Stimulated activated CD4-positive, alpha-beta T cell treated with anti-CD3 and anti-CD28 coated beads, Interleukin-1b, Interleukin-23, amount 100 ng/mL, for 1 hour (primary cell): ENCODE measurements around the gene TBC1D24.
"Not testable (repeated sequence)": the region's sequence is repeated elsewhere in the genome, so short reads cannot be mapped to it uniquely, and the experiment has no call there.

ENCODE experiments used
- DNase-seq, 2 donors: peaks; one replicate each; pipeline ENCODE4 v3.0.0-alpha.2; 2020; ENCODE audit warnings: low read depth in 2 of 2

TBC1D24 gene

DNA sequence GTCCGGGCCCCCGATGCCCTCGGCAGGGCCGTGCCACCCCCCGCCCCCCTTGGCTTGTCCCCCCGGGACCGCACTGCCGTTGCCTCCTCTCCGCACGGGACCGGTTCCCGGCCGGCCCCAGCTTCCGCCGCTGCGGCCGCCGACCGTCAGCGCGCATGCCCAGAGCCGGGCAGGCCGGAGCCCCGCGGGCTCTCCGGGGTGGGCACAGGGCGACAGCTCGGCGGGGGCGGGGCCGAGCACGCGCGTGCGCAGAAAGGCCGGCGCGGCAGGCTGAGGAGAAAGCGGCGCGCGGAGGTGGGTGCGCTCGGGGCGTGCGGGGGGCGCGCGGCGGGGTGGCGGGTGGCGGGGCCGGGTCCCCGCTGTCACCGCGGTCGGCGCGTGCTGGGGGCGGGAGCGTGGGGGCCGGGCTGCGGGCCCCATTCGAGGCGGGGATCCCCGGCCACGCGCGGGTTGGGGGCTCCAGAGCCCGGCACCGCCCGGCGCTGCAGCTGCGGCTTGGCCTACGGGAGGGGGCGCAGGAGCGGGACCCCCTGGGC, at the start of gene TBC1D24:
TSS of gene TBC1D24 (plus strand) at position 251 of the 536 bp plus-strand sequence. CDS start 21,022 bp downstream, outside the sequence.
- peak; percentile 53 to 62 for DNase-seq

DNA sequence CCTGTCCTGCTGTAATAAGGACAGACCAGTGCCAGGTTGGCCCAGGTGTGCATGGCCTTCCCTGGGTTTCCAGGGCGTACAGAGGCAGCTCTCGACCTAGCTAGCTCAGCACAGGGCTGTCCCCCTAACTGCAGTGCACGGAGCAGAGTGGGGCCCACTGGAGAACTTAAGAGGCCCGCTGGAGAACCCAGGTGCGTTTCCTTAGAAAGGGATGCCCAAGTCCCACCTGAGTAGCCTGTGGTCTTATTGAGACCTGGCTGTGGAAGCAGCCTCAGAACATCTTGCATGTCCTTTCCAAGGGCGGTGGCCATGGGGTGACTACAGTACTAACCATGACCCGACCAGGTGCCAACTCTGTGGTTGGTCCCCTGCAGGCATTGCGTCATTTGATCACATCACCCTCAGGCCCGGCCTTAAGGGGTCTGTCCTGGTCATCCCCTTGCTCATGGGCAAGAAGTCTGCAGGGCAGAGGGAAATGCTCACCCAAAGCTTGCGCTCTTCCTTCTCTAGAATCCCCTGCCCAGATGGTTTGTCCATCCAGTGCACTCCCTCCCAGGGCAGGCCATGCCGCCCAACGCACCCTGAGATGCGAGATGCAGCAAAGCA, 49.0 kb upstream of the TBC1D24 start:
- no peak for DNase-seq

DNA sequence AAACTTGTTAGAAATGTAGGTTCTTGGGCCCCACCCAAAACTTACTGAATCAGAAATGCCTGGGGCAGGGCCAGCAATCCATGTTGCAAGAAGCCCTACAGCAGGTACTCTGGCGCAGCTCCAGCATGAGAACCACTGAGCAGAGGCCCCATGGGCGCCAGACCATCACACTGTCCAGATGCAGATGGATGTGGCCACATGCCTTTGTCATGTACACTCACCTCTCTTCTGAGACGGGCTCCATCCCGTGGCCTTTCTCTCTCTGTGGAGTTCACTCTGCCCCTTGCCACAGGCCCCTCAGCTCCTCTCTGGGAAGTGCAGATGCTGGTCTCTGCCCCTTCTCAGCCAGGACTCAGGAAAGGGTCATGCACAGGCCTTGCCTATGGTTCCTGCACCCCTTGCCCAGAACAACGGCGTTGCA, 48.0 kb upstream of the TBC1D24 start:
- no peak for DNase-seq

DNA sequence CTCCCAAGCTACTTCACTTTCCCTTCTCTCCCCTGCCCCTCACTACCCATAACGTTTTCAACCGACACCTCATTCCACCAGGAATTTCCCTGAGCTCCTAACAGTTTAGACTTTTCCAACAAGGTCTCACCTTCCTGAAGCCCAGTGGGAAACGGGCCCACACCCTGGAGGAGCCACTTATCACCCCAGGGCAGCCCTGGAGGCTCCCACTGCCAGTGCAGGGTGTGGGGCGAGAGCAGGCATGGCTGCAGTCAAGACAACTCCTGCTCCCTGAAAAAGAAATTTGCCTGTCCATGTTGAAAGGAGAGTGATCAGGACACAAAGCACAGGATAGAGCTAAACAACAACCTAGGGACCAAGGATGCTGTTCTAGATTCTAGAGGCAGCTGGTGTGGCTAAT, 47.4 kb upstream of the TBC1D24 start:
- no peak for DNase-seq

DNA sequence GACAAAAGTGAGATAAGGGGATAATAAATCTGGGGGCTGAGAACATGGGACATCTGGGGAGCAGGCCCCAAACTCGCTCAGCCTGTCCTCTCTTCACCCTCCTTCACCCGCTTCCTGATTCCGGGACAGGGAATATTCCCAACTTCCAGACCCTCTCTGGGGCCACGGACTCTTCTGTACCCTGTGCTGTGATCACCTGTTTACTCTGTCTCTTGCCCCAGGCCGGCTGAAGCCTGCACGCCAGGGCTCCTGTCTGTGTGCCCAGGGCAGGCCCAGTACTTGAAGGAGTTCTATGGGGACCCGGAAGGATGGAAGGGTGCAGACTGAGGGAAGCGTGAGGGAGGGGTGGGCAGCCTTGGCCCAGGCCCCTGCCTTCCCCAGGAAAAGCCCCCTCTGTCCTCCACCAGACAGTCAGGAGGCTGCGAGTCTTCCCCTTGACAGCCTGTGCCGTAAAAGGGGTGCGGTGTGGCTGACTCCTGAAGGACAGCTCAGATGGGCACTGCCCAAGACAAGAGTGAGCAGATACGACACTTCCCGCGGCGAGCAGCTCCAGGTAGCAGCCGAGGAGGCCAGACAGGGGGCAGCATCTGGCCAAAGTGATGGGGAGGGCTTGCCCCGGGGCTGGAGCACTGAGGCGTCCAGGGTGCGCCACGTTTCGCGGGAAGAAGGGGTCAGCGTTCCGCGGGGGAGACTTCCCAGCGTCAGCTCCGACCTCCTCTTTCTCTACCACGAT, 46.7 kb upstream of the TBC1D24 start:
- DNase-seq, result no peak

DNA sequence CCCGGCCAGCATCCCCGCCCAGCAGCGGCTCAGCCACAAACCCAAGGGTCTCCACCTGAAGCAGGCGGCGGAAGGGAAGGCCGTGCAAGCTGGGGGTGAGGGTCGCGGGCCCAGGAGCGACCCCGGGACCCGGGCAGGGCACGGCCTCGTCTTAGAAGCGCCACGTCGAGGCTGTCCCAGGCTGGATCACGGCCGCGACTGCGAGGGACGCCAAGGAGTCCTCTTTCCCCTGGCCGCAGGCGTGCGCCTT, 46.2 kb upstream of the TBC1D24 start:
- no peak for DNase-seq

DNA sequence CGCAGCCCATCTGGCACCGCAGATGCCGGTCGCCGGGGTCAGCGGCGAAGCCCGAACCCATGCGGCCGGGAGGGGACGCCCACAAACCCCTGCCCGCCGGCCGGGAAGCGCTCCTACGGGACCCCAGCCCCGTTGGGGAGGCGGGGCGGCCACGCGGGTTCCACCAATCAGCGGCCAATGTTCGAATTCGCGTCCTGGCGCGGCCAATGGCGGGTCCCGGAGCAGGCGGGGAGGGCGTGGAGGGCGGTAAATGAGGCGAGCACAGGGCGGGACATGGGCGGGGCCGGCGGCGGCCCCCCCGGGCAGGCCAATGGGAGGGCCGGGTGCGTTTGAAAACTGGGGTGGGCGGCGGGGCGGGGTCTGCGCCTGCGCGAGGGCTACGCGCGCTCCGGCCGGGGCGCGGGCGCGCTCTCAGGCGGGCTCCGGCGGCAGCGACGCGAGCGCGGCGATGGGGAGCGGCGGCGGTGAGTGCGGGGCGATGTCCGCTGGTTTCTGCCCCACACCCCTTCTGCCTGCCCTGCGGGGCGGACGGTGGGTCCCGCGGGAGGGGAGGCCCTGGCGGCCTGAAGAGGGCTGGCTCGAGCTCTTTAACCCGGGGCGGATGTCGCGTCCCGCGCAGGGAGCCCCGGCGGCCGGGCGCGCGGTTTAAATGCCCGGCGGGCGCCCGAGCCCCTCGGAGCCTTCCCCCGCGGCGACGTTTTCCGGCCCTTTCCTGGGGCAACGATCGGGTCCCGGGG, 45.7 kb upstream of the TBC1D24 start, which contains the start of gene CCNF:
TSS of gene CCNF (plus strand) at position 414 of the 737 bp plus-strand sequence. CDS start at position 449, 35 bp downstream.
- peak; percentile 97 to 98 for DNase-seq

DNA sequence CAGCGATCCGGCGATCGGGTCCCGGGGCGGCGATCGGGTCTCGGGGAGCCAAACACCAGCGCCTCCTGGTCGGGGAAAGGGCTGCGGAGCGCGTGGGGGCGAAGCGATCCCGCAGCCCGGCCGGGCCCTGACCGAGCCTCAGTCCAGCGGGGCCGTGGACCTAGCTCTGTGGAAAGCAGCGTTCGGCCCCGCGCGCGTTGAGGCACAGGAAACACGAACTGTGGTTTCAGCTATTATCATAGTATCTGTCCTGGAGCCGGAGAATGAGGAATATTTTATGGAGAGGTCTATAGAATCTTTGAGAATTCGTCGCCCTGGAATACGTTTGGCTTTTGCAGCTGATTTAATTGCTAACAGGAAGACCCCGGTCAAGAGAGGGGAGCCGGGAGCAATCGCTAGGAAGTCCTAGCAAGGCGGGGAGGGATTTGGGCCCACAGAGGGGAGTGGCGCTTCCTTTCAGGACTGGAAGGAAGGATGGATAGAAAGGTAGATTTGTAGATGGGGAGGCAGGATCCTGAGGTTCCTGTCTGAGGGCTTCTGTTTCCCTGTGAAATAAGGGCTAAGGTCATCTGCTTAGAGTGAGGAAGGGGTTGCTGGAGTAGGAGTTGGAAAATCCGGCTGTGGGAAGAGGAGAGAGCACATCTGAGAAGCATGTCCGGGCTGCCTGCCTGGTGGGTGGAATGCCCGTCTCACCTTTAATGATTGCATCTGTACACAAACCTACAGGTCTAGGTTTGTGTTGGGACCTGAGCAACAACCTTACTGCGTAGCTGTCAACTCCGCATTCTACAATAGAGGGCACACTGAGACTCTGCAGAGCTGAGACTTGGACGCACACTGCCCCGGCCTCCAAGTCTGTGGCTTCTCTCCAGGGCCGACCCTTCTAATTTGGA, 44.9 kb upstream of the TBC1D24 start:
- no peak for DNase-seq

DNA sequence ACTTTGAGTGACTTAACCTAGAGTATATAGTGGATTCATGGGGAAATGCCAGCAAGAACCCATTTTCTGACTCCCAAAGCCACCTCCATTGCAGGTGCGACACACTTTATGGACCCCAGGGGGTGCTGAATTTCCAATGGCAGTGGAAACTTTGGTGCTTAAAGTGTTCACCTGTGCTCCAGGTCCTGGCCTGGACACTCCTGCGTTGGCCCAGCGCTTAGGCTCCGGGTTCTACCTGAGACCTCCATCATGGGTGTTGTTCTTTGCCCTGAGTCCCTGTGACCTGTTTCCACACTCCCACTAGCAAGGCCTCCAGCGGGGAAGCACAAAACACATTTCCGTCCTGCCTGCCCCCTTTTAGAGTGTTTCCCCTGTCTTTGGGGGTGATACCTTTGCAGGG, 42.6 kb upstream of the TBC1D24 start:
- DNase-seq, result no peak

DNA sequence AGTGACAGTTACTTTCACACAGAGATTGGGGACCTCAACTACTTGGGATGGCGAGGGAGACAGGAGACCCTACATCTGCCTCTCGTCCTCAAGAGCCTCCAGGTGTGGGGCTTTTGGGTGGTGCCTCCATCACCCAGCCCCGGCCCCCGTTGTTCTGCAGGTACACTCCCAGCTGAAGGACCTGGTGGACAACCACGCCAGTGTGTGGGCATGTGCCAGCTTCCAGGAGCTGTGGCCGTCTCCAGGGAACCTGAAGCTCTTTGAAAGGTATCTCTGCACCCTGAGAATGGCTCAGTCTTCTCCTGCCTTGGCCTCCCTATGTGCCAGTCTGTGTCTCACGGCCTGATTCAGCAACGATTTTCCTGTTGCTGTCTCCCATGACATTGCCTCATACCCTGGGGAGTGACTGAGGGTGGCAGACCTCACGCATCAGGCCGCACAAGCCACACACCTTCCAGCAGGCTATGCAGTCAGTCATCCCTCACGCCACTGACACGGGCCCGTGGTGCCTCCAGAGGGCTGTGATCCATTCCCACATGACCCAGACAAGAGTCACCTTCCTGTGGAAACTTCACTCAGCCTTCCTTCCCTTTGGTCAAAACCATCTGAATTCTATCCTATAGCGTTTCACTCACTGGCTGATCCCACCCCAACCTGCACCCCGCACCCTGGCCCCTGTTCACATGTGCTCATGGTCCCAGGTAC, 42.0 kb upstream of the TBC1D24 start:
- DNase-seq, result no peak

DNA sequence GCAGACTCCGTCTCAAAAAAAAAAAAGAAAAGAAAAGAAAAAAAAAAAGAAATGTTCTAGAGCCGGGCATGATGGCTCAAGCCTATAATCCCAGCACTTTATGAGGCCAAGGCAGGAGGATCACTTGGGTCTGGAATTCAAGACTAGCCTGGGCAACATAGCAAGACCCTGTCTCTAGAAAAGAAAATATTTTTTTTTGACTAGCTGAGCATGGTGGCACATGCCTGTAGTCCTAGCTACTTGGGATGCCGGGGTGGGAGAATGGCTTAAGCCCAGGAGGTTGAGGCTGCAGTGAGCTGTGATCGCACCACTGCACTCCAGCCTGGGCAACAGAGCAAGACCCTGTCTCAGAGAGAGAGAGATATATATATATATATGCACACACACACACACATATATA, 39.7 kb upstream of the TBC1D24 start:
- DNase-seq, result not testable (repeated sequence)

DNA sequence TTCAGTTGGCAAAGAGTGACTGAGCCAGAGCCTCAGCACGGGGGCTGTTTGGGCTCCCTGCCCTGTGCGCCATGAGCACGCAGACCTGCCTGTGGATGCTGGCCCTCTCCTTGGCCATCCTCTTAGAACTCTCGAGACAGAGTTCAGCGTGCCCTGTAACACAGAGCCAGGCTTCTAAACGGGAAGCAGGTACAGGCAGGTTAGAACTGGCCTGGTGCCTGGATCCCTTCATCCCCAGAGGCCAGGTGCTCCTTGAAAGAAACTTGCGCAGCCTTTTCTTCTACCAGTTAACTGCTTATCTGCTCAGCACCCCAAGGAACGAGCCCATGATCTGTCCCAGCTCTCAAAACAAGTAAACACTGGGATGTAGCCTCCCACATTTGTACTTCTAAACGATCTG, 38.8 kb upstream of the TBC1D24 start:
- no peak for DNase-seq

DNA sequence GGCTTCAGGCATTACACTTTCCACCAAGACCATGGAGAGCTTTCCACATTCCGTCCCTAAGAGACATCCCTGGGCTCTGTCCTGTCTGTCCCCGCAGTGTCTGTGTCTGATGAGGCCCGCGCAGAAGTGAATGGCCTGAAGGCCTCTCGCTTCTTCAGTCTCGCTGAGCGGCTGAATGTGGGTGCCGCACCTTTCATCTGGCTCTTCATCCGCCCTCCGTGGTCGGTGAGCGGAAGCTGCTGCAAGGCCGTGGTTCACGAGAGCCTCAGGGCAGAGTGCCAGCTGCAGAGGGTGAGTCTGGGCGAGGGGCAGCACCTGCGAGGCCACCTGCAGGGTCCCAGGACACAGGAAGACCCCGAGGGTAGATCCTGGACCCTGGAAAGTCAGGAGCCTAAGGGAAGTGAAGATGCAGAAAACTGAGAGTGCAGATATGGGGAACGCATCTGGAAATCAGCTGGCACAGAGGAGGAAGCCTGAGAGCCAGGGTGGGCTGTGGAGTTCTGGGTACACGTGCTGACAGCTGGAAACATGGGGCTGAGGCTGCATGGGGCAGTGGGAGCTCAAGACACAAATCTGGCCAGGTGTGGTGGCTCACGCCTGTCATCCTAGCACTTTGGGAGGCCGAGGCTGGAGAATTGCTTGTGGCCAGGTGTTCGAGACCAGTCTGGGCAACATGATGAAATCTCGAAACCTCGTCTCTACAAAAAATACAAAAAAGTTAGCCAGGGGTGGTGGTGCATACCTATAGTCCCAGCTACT, 37.7 kb upstream of the TBC1D24 start:
- DNase-seq, result no peak

DNA sequence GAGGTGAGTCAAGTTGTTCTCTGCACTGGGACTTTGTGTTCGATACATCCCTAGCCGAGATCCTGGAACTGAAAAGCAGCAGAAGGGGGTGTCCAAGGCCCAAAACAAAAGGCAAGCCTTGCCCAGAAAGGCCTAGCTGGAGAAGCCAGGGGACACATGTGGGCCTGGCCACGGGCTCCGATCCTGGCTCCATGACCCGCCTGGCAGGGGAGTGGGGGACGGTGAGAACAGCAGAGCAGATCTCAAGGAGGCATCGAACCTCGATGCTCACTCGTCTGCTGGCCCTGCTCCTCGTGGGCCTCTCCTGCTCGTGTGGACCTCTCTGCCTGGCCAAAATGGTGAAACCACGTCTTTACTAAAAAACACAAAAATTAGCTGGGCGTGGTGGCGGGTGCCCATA, 36.8 kb upstream of the TBC1D24 start:
- DNase-seq, result no peak

DNA sequence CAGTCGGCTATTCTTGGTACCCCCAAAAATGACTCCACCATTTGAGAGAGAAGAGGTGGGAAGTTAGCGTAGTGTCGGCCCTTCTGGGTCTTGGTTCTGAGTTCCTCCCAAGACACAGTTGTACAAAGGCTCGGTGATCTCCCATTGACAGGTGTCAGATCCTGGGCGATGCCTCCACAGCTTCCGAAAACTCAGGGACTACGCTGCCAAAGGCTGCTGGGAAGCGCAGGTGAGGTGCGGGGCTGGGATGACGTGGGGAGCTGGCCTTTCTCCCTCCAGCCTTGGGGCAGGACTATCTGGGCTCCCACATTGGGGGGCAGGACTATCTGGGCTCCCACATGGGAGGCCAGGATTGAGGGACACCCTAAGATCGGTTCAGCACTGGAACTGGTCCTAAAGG, 35.3 kb upstream of the TBC1D24 start:
- no peak for DNase-seq

DNA sequence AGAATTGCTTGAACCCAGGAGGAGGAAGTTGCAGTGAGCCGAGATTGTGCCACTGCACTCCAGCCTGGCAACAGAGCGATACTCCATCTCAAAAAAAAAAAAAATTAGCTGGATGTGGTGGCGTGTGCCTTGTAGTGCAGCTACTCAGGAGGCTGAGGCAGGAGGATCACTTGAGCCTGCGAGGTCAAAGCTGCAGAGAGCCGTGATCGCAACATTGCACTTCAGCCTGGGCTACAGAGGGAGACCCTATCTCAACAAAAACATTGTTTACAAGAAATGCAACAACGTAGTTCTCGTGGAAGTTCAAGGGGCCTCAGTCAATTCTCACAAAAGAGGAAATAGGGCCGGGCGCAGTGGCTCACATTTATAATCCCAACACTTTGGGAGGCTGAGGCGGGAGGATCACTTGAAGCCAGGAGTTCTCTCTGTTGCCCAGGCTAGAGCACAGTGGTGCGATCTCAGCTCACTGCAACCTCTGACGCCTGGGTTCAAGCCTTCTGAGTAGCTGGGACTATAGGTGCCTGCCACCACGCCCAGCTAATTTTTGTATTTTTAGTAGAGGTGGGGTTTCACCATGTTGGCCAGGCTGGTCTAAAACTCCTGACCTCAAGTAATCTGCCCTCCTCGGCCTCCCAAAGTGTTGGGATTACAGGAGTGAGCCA, 33.7 kb upstream of the TBC1D24 start:
- not testable (repeated sequence) for DNase-seq

DNA sequence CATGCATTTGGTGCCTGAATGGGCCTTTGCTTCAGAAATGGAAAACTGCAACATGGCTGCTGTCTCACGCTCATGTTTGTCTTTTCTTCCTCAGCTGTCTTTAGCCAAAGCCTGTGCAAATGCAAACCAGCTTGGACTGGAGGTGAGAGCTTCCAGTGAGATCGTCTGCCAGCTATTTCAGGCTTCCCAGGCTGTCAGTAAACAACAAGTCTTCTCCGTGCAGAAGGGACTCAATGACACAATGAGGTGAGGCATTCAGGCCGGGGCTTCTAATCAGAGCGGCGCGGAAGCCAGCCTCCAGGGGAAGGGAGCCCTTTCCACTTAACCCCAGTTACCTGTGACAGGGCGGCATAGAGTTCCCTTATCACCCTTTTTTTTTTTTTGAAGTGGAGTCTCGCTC, 31.4 kb upstream of the TBC1D24 start:
- no peak for DNase-seq

DNA sequence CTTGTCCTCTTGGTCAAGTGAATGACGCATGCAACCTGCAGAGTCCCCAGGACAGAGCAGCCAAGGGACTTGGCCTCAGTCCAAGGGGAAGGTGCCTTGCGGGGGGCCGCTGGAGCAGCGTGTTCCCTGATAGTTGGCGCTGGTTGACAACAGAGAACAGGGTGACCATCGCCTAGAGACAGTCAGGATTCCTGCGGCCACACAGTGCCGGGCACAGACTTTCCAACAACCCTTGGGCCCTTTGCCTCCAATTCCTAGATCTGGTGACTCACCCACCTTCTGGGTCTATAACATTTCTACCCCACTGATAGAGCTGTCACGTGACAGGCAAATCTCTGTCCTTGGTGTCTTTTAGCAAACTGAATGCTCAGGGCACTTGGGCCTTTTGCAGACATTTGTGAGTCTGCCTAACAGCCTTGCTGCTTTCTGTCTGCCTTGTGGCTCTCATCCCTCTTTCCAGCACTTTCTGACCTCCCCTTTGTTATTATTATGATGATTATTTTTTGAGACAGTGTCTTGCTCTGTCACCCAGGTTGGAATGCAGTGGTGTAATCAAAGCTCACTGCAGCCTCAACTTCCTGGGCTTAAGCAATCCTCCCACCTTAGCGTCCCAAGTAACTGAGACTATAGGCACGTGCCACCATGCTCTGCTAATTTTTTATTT, 26.9 kb upstream of the TBC1D24 start:
- DNase-seq, result no peak

DNA sequence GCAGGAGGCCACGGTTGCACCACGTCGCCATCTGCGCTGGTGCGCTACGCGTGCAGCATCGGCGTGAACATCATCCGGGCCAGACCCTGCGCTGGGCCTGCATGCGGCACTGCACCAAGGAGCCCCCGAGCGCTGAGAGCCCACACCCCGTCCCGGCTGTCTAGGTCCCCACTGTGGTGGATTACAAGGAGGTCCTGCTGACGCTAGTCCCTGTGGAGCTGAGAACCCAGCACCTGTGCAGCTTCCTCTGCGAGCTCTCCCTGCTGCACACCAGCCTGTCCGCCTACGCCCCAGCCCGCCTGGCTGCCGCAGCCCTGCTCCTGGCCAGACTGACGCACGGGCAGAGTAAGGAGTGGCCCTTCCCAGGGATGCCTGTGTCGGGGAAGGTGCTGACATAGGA, 25.8 kb upstream of the TBC1D24 start:
- no peak for DNase-seq
